Hematopoietic multipotent progenitor cell treated with erythropoietin and hydrocortisone succinate and interleukin-3 and kit ligand, for 4 days (in vitro differentiated cells): ENCODE data around the gene COLQ.
"Not testable (repeated sequence)": the region's sequence is repeated elsewhere in the genome, so short reads cannot be mapped to it uniquely, and the experiment has no call there.

Experiments
- DNase-seq: peaks from one replicate; pipeline ENCODE4 v3.0.0-alpha.2; 2015

Gene COLQ

GRCh38 chr3:15521573-15521965 is at the start of gene COLQ:
Gene COLQ, minus strand, starts transcription at chr3:15521706. Its CDS starts 81 bp downstream, at chr3:15521625.
- peak; percentile 52 for DNase-seq

- no peak for DNase-seq
Measured at GRCh38 chr3:15563190-15563589, 41.7 kb upstream of the COLQ start.

- no peak for DNase-seq
Measured at GRCh38 chr3:15562560-15562959, 41.1 kb upstream of the COLQ start.

GRCh38 chr3:15558581-15558980 is 37.1 kb upstream of the COLQ start:
- DNase-seq: no peak

GRCh38 chr3:15557511-15557946 is 36.0 kb upstream of the COLQ start:
- DNase-seq: peak; percentile 95

GRCh38 chr3:15556512-15556911 is 35.0 kb upstream of the COLQ start:
- DNase-seq: peak; percentile 41

- DNase-seq: no peak
Measured at GRCh38 chr3:15553749-15554148, 32.2 kb upstream of the COLQ start.

GRCh38 chr3:15551902-15552301 is 30.4 kb upstream of the COLQ start:
- no peak for DNase-seq

- no peak for DNase-seq
Measured at GRCh38 chr3:15549846-15550245, 28.3 kb upstream of the COLQ start.

- DNase-seq: no peak
Measured at GRCh38 chr3:15542614-15543013, 21.1 kb upstream of the COLQ start.

- DNase-seq: no peak
Measured at GRCh38 chr3:15541371-15541770, 19.9 kb upstream of the COLQ start.

- DNase-seq: no peak
Measured at GRCh38 chr3:15539066-15539465, 17.6 kb upstream of the COLQ start.

- DNase-seq: no peak
Measured at GRCh38 chr3:15538345-15538744, 16.8 kb upstream of the COLQ start.

- DNase-seq: peak; percentile 45
Measured at GRCh38 chr3:15536856-15537255, 15.3 kb upstream of the COLQ start.

- DNase-seq: no peak
Measured at GRCh38 chr3:15535732-15536131, 14.2 kb upstream of the COLQ start.

- not testable (repeated sequence) for DNase-seq
Measured at GRCh38 chr3:15532614-15533013, 11.1 kb upstream of the COLQ start.

GRCh38 chr3:15531346-15531745 is 9.8 kb upstream of the COLQ start:
- DNase-seq: no peak

- DNase-seq: peak; percentile 29
Measured at GRCh38 chr3:15528854-15529537, 7.5 kb upstream of the COLQ start.

GRCh38 chr3:15527031-15527459 is 5.5 kb upstream of the COLQ start:
- DNase-seq: peak; percentile 38

- DNase-seq: no peak
Measured at GRCh38 chr3:15525790-15526189, 4.3 kb upstream of the COLQ start.

GRCh38 chr3:15523660-15524417 is 2.3 kb upstream of the COLQ start:
- DNase-seq: no peak

- DNase-seq: peak; percentile 20
Measured at GRCh38 chr3:15522016-15522415, 510 bp upstream of the COLQ start.

- peak; percentile 15 for DNase-seq
Measured at GRCh38 chr3:15520804-15521572, 518 bp downstream of the COLQ start.

- peak; percentile 82 for DNase-seq
Measured at GRCh38 chr3:15520185-15520584, 1.3 kb downstream of the COLQ start.
